K562 (cell line): ENCODE measurements around the gene STK24. TPM values are rescaled to one million over a fixed set of nuclear protein-coding genes. Genes with fewer than 3 reads are reported as not detected.

Experiments
- ATAC-seq: fragments of 200-7000 bp; cut with Tn5 transposase; 3 replicates; pipeline ENCODE4 v1.9.1; 2020; ENCODE audit warnings: moderate library complexity
- BruUV-seq: library from RNA; stranded (reverse); fragments of 400-500 nt; replicated peaks from 2 replicates; lab custom pipeline; 2021; lab: Mats Ljungman, UMichigan
- CTCF ChIA-PET: fragments of 300-600 bp; formaldehyde crosslinking; extraction: SDS; loops from one replicate; lab custom pipeline; 2021; ENCODE audit warnings: low intra/inter-chr PET ratio; lab: Yijun Ruan, JAX
- POLR2A ChIA-PET: fragments of 300-600, 350-650 bp; sonication (Branson Sonifier 250); formaldehyde crosslinking; extraction: SDS; loops from one replicate; lab custom pipeline; 2021; ENCODE audit warnings: antibody characterized with exemption, inconsistent platforms; lab: Yijun Ruan, JAX
- DNase-seq, 4 experiments: peaks; one replicate each; pipeline versions ENCODE4 v3.0.0 to v3.0.0-alpha.2; 2011 to 2018; ENCODE audit warnings: low spot score in 3 of 4, mixed read lengths in 3 of 4; ENCODE audit errors: extremely low read depth in 1 of 4
- FAIRE-seq: peaks from 2 replicates; lab custom pipeline; 2011; peaks lifted over from hg19 to GRCh38; lab: Jason Lieb, UNC
- H2AFZ ChIP-seq: 2 replicates; pipeline ENCODE4 v1.6.0; 2011; ENCODE audit warnings: low read depth, low read length, control low read depth, inconsistent platforms
- H3K27ac ChIP-seq: fragments of 200-600 bp; 3 replicates; pipeline ENCODE4 v1.8.0; 2011; ENCODE audit warnings: low read depth, mild to moderate bottlenecking, control low read depth, inconsistent platforms, low read length, moderate library complexity, mixed read lengths; ENCODE audit errors: extremely low read depth
- H3K27me3 ChIP-seq, 2 experiments: fragments of 300-600 bp in 1 of 2; 2 replicates in 1 of 2; 3 replicates in 1 of 2; pipeline versions ENCODE4 v1.6.0 to v1.8.0; 2011; ENCODE audit warnings: inconsistent platforms in 2 of 2, low read length in 2 of 2, mild to moderate bottlenecking in 1 of 2, mixed read lengths in 1 of 2, moderate library complexity in 1 of 2; ENCODE audit not compliant: control insufficient read depth in 2 of 2, insufficient read depth in 2 of 2
- H3K36me3 ChIP-seq: fragments of 300-600 bp; 3 replicates; pipeline ENCODE4 v1.8.0; 2011; ENCODE audit warnings: mild to moderate bottlenecking, low read length, inconsistent platforms; ENCODE audit not compliant: control insufficient read depth, insufficient read depth
- H3K4me1 ChIP-seq, 2 experiments: fragments of 200-600 bp in 1 of 2; replicated peaks in 1 of 2; 2 replicates in 1 of 2; 3 replicates in 1 of 2; pipeline versions ENCODE4 v1.5.1 to v1.8.0; 2011; ENCODE audit warnings: inconsistent platforms in 2 of 2, low read length in 2 of 2, mild to moderate bottlenecking in 1 of 2, mixed read lengths in 1 of 2, moderate library complexity in 1 of 2; ENCODE audit not compliant: control insufficient read depth in 2 of 2, insufficient read depth in 2 of 2
- H3K4me2 ChIP-seq: 2 replicates; pipeline ENCODE4 v1.6.1; 2011; ENCODE audit warnings: low read length, control low read depth, inconsistent platforms, mixed read lengths; ENCODE audit not compliant: insufficient read depth
- H3K4me3 ChIP-seq: fragments of 200-600 bp; sonication (generic), shearing (Covaris generic); 2 replicates; pipeline ENCODE4 v1.5.1; 2016; ENCODE audit warnings: control low read depth, inconsistent platforms
- H3K79me2 ChIP-seq: fragments of 200-600 bp; 3 replicates; pipeline ENCODE4 v1.8.0; 2011; ENCODE audit warnings: low read length, inconsistent platforms; ENCODE audit not compliant: control insufficient read depth, insufficient read depth
- H3K9ac ChIP-seq, 2 experiments: 2 replicates each; pipeline versions ENCODE4 v1.6.0 to v1.6.1; 2011; ENCODE audit warnings: low read depth in 2 of 2, low read length in 2 of 2, control low read depth in 1 of 2, inconsistent platforms in 1 of 2, mild to moderate bottlenecking in 1 of 2, mixed read lengths in 1 of 2; ENCODE audit not compliant: insufficient read depth in 1 of 2
- H3K9me1 ChIP-seq: one replicate; pipeline ENCODE4 v1.6.0; 2011; ENCODE audit warnings: inconsistent platforms, mild to moderate bottlenecking, low read length, moderate library complexity; ENCODE audit not compliant: control insufficient read depth, insufficient read depth
- H3K9me3 ChIP-seq: replicated peaks from 2 replicates; pipeline ENCODE4 v1.5.1; 2011; ENCODE audit warnings: low read depth, low read length, inconsistent platforms; ENCODE audit not compliant: control insufficient read depth, insufficient read depth
- H4K20me1 ChIP-seq: replicated peaks from 2 replicates; pipeline ENCODE4 v1.6.1; 2011; ENCODE audit warnings: low read length, inconsistent platforms, mixed read lengths; ENCODE audit not compliant: control insufficient read depth, insufficient read depth
- ETV5 ChIP-seq: sonication (generic); formaldehyde crosslinking; IDR thresholded peaks from 2 replicates; pipeline ENCODE4 v1.4.0; 2020; ENCODE audit warnings: low read depth, mild to moderate bottlenecking, missing genetic modification reagents
- FUS ChIP-seq: fragments of 200-400 bp; formaldehyde crosslinking; optimal IDR thresholded peaks from 2 replicates; pipeline ENCODE3; 2017; ENCODE audit warnings: low read depth, low read length
- LARP7 ChIP-seq: fragments of 450-650 bp; IDR thresholded peaks from 2 replicates; pipeline ENCODE4 v1.6.1; 2016
- NCOA4 ChIP-seq: fragments of 450-650 bp; IDR thresholded peaks from 2 replicates; pipeline ENCODE4 v1.6.1; 2018; ENCODE audit warnings: mild to moderate bottlenecking; ENCODE audit not compliant: partially characterized antibody
- NFRKB ChIP-seq: fragments of 450-650 bp; IDR thresholded peaks from 2 replicates; pipeline ENCODE4 v1.6.1; 2016; ENCODE audit warnings: low read depth
- NR3C1 ChIP-seq: sonication (generic); formaldehyde crosslinking; IDR thresholded peaks from 2 replicates; pipeline ENCODE4 v1.8.1; 2022; ENCODE audit warnings: missing genetic modification reagents
- SRSF3 ChIP-seq: fragments of 200-400 bp; formaldehyde crosslinking; IDR thresholded peaks from 2 replicates; pipeline ENCODE4 v1.6.1; 2016; ENCODE audit warnings: mild to moderate bottlenecking, low read length, moderate library complexity; ENCODE audit not compliant: insufficient read depth
- TEAD1 ChIP-seq, 2 experiments: fragments of 450-650 bp in 1 of 2; sonication (generic) in 1 of 2; formaldehyde crosslinking; IDR thresholded peaks; 2 replicates each; pipeline versions ENCODE4 v1.4.0 to v1.8.0; 2020 to 2022; ENCODE audit warnings: mild to moderate bottlenecking in 2 of 2, missing genetic modification reagents in 1 of 2
- TRIM28 ChIP-seq: fragments of 450-650 bp; IDR thresholded peaks from 2 replicates; pipeline ENCODE4 v1.6.1; 2017
- ZFP30 ChIP-seq: fragments of 250-450 bp; sonication (Bioruptor Pico); IDR thresholded peaks from 2 replicates; pipeline ENCODE4 v1.8.0; 2022; ENCODE audit warnings: moderate library complexity, mild to moderate bottlenecking, inconsistent platforms, borderline replicate concordance
- ZFP36 ChIP-seq: fragments of 150-350 bp; IDR thresholded peaks from 2 replicates; pipeline ENCODE4 v1.6.1; 2018; ENCODE audit warnings: low read length, low read depth; ENCODE audit not compliant: partially characterized antibody
- ZNF134 ChIP-seq: fragments of 250-450 bp; sonication (Bioruptor Pico); conservative IDR thresholded peaks from 2 replicates; pipeline ENCODE4 v1.4.0; 2020
- ZNF384 ChIP-seq: IDR thresholded peaks from 2 replicates; pipeline ENCODE4 v1.6.1; 2012; ENCODE audit warnings: low read depth, low read length, improper control_type of control experiment
- ZNF696 ChIP-seq: fragments of 250-450 bp; sonication (Bioruptor Pico); conservative IDR thresholded peaks from 2 replicates; pipeline ENCODE4 v1.4.0; 2020; ENCODE audit warnings: mild to moderate bottlenecking, moderate library complexity
- ZNF75A ChIP-seq: fragments of 450-650 bp; formaldehyde crosslinking; IDR thresholded peaks from 2 replicates; pipeline ENCODE4 v1.4.0; 2020; ENCODE audit warnings: mild to moderate bottlenecking
- WGBS: fragments of 100-300 bp; shearing (Covaris generic); methylation state at CpG from one replicate; pipeline ENCODE4 v1.1.6; 2016; ENCODE audit warnings: low coverage, mixed read lengths; ENCODE audit not compliant: insufficient coverage; ENCODE audit errors: missing lambda C conversion rate; 5-methylcytosine and 5-hydroxymethylcytosine counted together
- in situ Hi-C: fragments of 300-500 bp; cut with MboI; formaldehyde crosslinking; loops from 4 replicates; pipeline ENCODE4 v1.15.0; 2018; ENCODE audit warnings: inconsistent platforms, mixed read lengths
- intact Hi-C: fragments of 100-400 bp; cut with micrococcal nuclease; formaldehyde crosslinking; loops from 2 replicates; pipeline ENCODE4 v1.14.2; 2022
- polyA plus RNA-seq, 8 experiments: library from polyadenylated mRNA; depleted of rRNA in 4 of 8; stranded (reverse) in 5 of 8; unstranded in 3 of 8; fragments of >200 nt; fragmentation: Nextera tagmentation in 2 of 8; fragmentation: Illumina TruSeq in 1 of 8; extraction: Ambion mirVana in 2 of 8; extraction: Trizol in 1 of 8; gene quantifications; 2 replicates each; pipeline versions ENCODE4 v1.2.1 to v1.2.3, GENCODE V29; 2011 to 2014; ENCODE audit warnings: inconsistent platforms in 1 of 8, missing spikeins in 1 of 8
- total RNA-seq, 7 experiments: library from RNA; depleted of rRNA in 6 of 7; stranded (reverse); fragments of >200 nt in 6 of 7; fragmentation: Illumina TruSeq in 2 of 7; extraction: Trizol in 2 of 7; gene quantifications; 2 replicates each; pipeline versions ENCODE4 v1.2.1 to v1.2.3, GENCODE V29; 2011 to 2021; ENCODE audit warnings: low replicate concordance in 1 of 7
- TF ChIP-seq, protein P1 (sequence below): fragments of 250-450 bp; sonication (Bioruptor Pico); IDR thresholded peaks from 2 replicates; pipeline ENCODE4 v1.4.0; 2020; ENCODE audit warnings: mild to moderate bottlenecking, moderate library complexity, borderline replicate concordance
- TF ChIP-seq, protein P2 (sequence below), 2 experiments: fragments of 450-650 bp; IDR thresholded peaks; 2 replicates each; pipeline ENCODE4 v1.6.1; 2018; ENCODE audit warnings: mild to moderate bottlenecking in 2 of 2, low read depth in 1 of 2; ENCODE audit not compliant: partially characterized antibody in 2 of 2

The STK24 gene
- total and polyA plus RNA-seq, 9 of the 15 experiments (the other 6 are each of a cell fraction or from before 2014, with no cell fraction given), result 3.8 to 78.4 (median 28.2) TPM

- TF ChIP-seq, protein P1, sequence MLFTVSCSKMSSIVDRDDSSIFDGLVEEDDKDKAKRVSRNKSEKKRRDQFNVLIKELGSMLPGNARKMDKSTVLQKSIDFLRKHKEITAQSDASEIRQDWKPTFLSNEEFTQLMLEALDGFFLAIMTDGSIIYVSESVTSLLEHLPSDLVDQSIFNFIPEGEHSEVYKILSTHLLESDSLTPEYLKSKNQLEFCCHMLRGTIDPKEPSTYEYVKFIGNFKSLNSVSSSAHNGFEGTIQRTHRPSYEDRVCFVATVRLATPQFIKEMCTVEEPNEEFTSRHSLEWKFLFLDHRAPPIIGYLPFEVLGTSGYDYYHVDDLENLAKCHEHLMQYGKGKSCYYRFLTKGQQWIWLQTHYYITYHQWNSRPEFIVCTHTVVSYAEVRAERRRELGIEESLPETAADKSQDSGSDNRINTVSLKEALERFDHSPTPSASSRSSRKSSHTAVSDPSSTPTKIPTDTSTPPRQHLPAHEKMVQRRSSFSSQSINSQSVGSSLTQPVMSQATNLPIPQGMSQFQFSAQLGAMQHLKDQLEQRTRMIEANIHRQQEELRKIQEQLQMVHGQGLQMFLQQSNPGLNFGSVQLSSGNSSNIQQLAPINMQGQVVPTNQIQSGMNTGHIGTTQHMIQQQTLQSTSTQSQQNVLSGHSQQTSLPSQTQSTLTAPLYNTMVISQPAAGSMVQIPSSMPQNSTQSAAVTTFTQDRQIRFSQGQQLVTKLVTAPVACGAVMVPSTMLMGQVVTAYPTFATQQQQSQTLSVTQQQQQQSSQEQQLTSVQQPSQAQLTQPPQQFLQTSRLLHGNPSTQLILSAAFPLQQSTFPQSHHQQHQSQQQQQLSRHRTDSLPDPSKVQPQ (CRISPR knock-in tag), result no peak
- no peak for TF ChIP-seq LARP7
- TF ChIP-seq NCOA4, result no peak
- TF ChIP-seq FUS, result no peak
- no peak for TF ChIP-seq NR3C1
- no peak for TF ChIP-seq TEAD1 (CRISPR knock-in tag; IDR thresholded peaks at IDR 0.05)
- TF ChIP-seq NFRKB, result no peak
- TF ChIP-seq ZFP36, result no peak
- TF ChIP-seq ZNF696 (CRISPR knock-in tag), result no peak
Measured at GRCh38 chr13:98444381-98444780, 132.5 kb downstream of the STK24 start (continued).

DNA sequence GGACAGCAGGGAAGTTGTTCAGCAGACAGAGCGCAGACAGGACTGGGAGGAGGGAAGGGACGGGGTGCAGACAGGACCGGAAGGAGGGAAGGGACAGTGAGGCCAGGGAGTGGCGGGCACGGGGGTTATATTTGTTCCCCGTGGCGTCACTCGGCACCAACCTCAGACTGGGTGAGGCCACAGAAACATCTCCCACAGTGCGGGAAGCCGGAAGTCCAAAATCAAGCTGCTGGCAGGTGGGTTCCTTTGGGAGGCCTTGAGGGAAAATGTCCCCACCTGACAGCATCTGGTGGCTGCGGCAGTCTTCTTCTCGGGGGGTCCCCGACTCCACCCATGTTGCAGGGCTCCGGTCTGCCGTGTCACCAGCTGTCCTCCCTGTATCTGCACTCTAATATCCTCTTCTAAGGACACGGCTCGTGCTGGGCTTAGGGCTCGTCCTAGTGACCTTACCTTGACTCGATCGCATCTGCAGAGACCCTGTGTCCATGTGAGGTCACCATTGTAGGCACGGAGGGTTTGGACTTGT lies 133.0 kb downstream of the STK24 start:
- DNase-seq (no peak), FAIRE-seq (no peak), ATAC-seq (no peak)
- ChIA-PET POLR2A (no interaction called here), CTCF (no interaction called here)
- Histone ChIP-seq H3K36me3 (no peaks in the 10 kb centered on the region), H3K4me1 (peaks cover 0 to 11% of the 10 kb centered on the region in 2 experiments; a peak in 2 of 5 replicates), H3K9me1 (no peaks in the 10 kb centered on the region), H3K27ac (no peak overlapping the region), H3K79me2 (no peaks in the 10 kb centered on the region), H3K9me3 (no peaks in the 10 kb centered on the region), H3K4me2 (no peak overlapping the region), H2AFZ (no peak overlapping the region), H3K27me3 (peaks cover 13 to 55% of the 10 kb centered on the region in 2 experiments), H3K4me3 (no peak overlapping the region), H3K9ac (no peak overlapping the region), H4K20me1 (no peaks in the 10 kb centered on the region; the same call in 1 of the 2 replicates)
- WGBS, result 30% methylated on average over 11 of the region's 21 CpGs
- BruUV-seq, result no TSS peak
- in situ Hi-C loops, result no loop called here
- intact Hi-C loops, result no loop called here
- TF ChIP-seq TRIM28 (no peak), ZNF384 (no peak), ETV5 (CRISPR knock-in tag) (no peak), ZNF134 (CRISPR knock-in tag) (no peak), NFRKB (no peak), SRSF3 (no peak), ZFP30 (CRISPR knock-in tag) (no peak), ZNF75A (CRISPR knock-in tag) (no peak)
- TF ChIP-seq, protein P2, sequence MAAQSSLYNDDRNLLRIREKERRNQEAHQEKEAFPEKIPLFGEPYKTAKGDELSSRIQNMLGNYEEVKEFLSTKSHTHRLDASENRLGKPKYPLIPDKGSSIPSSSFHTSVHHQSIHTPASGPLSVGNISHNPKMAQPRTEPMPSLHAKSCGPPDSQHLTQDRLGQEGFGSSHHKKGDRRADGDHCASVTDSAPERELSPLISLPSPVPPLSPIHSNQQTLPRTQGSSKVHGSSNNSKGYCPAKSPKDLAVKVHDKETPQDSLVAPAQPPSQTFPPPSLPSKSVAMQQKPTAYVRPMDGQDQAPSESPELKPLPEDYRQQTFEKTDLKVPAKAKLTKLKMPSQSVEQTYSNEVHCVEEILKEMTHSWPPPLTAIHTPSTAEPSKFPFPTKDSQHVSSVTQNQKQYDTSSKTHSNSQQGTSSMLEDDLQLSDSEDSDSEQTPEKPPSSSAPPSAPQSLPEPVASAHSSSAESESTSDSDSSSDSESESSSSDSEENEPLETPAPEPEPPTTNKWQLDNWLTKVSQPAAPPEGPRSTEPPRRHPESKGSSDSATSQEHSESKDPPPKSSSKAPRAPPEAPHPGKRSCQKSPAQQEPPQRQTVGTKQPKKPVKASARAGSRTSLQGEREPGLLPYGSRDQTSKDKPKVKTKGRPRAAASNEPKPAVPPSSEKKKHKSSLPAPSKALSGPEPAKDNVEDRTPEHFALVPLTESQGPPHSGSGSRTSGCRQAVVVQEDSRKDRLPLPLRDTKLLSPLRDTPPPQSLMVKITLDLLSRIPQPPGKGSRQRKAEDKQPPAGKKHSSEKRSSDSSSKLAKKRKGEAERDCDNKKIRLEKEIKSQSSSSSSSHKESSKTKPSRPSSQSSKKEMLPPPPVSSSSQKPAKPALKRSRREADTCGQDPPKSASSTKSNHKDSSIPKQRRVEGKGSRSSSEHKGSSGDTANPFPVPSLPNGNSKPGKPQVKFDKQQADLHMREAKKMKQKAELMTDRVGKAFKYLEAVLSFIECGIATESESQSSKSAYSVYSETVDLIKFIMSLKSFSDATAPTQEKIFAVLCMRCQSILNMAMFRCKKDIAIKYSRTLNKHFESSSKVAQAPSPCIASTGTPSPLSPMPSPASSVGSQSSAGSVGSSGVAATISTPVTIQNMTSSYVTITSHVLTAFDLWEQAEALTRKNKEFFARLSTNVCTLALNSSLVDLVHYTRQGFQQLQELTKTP (IDR thresholded peaks at IDR 0.05; ENCODE audit: low read depth in 1 of 2, partially characterized antibody in 2 of 2), result no peak
